ENCODE measurements around the gene RFX2. TPM values are rescaled to one million over a fixed set of nuclear protein-coding genes. Genes with fewer than 3 reads are reported as not detected.

Gene RFX2
- total RNA-seq, 1 donor = 6.5 TPM

GRCh38 chr19:6020166-6020882, 90.0 kb downstream of the RFX2 start:
- no peak overlapping the region for H3K4me3 ChIP-seq (ENCODE audit: low read depth, low read length)
- peak; percentile 68 for DNase-seq (ENCODE audit: low read depth)
- TF ChIP-seq CTCF (IDR thresholded peaks at IDR 0.05; ENCODE audit: insufficient read depth, low read depth, low read length) = no peak

- H3K4me3 ChIP-seq (ENCODE audit: low read depth, low read length) = no peak overlapping the region
- peak; percentile 33 for TF ChIP-seq CTCF (IDR thresholded peaks at IDR 0.05; ENCODE audit: insufficient read depth, low read depth, low read length)
- DNase-seq (ENCODE audit: low read depth) = no peak
Measured at GRCh38 chr19:6018786-6019185, 91.5 kb downstream of the RFX2 start.

- no peak for TF ChIP-seq CTCF (IDR thresholded peaks at IDR 0.05; ENCODE audit: insufficient read depth, low read depth, low read length)
- DNase-seq (ENCODE audit: low read depth) = no peak
- H3K4me3 ChIP-seq (ENCODE audit: low read depth, low read length) = no peak overlapping the region
Measured at GRCh38 chr19:6017576-6017975, 92.7 kb downstream of the RFX2 start.

GRCh38 chr19:6015841-6016545, 94.3 kb downstream of the RFX2 start:
- TF ChIP-seq CTCF (IDR thresholded peaks at IDR 0.05; ENCODE audit: insufficient read depth, low read depth, low read length) = no peak
- no peak for DNase-seq (ENCODE audit: low read depth)

GRCh38 chr19:6014551-6015135, 95.7 kb downstream of the RFX2 start:
- TF ChIP-seq CTCF (IDR thresholded peaks at IDR 0.05; ENCODE audit: insufficient read depth, low read depth, low read length) = no peak
- DNase-seq (ENCODE audit: low read depth) = no peak
- no peak overlapping the region for H3K4me3 ChIP-seq (ENCODE audit: low read depth, low read length)

More at GRCh38 chr19:6015841-6016545, 94.3 kb downstream of the RFX2 start:
- no peak overlapping the region for H3K4me3 ChIP-seq (ENCODE audit: low read depth, low read length)

GRCh38 chr19:6012426-6013170, 97.7 kb downstream of the RFX2 start:
- no peak for TF ChIP-seq CTCF (IDR thresholded peaks at IDR 0.05; ENCODE audit: insufficient read depth, low read depth, low read length)
- H3K4me3 ChIP-seq (ENCODE audit: low read depth, low read length) = no peak overlapping the region
- DNase-seq (ENCODE audit: low read depth) = no peak
